Stimulated activated CD4-positive, alpha-beta T cell treated with anti-CD3 and anti-CD28 coated beads, Interleukin-12 subunit alpha, Interleukin-12 subunit beta, amount 100 ng/mL, for 4 hours (primary cell): ENCODE data around the gene SYCE1.
"Not testable (repeated sequence)": the region's sequence is repeated elsewhere in the genome, so short reads cannot be mapped to it uniquely, and the experiment has no call there.

Experiments used
- DNase-seq: peaks from one replicate; pipeline ENCODE4 v3.0.0-alpha.2; 2020

Gene SYCE1

GRCh38 chr10:133555521-133555920, 9.9 kb downstream of the SYCE1 start:
- no peak for DNase-seq

GRCh38 chr10:133554600-133554999, 10.8 kb downstream of the SYCE1 start:
- no peak for DNase-seq

- no peak for DNase-seq
Observed at GRCh38 chr10:133544506-133544905, 20.9 kb downstream of the SYCE1 start.

GRCh38 chr10:133541441-133541975, 23.9 kb downstream of the SYCE1 start:
- DNase-seq, result not testable (repeated sequence)

- no peak for DNase-seq
Observed at GRCh38 chr10:133537546-133538545, 27.5 kb downstream of the SYCE1 start.

- no peak for DNase-seq
Observed at GRCh38 chr10:133536198-133536597, 29.2 kb downstream of the SYCE1 start.

- no peak for DNase-seq
Observed at GRCh38 chr10:133534417-133534816, 31.0 kb downstream of the SYCE1 start.

GRCh38 chr10:133532871-133533270, 32.5 kb downstream of the SYCE1 start:
- DNase-seq, result no peak

- DNase-seq, result no peak
Observed at GRCh38 chr10:133530506-133530905, 34.9 kb downstream of the SYCE1 start.

- no peak for DNase-seq
Observed at GRCh38 chr10:133529576-133529946, 35.8 kb downstream of the SYCE1 start.

- no peak for DNase-seq
Observed at GRCh38 chr10:133528845-133529575, 36.4 kb downstream of the SYCE1 start.

- DNase-seq, result no peak
Observed at GRCh38 chr10:133528296-133528844, 37.0 kb downstream of the SYCE1 start.

GRCh38 chr10:133527771-133528271, 37.6 kb downstream of the SYCE1 start:
- no peak for DNase-seq

GRCh38 chr10:133526957-133527588, 38.3 kb downstream of the SYCE1 start, which contains the start of gene CYP2E1:
Gene CYP2E1 (plus strand): TSS chr10:133527363. CDS start chr10:133527396, 33 bp downstream.
- DNase-seq, result no peak

GRCh38 chr10:133525444-133525843, 39.9 kb downstream of the SYCE1 start:
- no peak for DNase-seq

GRCh38 chr10:133523631-133524203, 41.7 kb downstream of the SYCE1 start:
- DNase-seq, result no peak

GRCh38 chr10:133520193-133520738, 45.1 kb downstream of the SYCE1 start:
- DNase-seq, result peak; percentile 94

GRCh38 chr10:133518517-133518916, 46.9 kb downstream of the SYCE1 start:
- DNase-seq, result not testable (repeated sequence)

- DNase-seq, result no peak
Observed at GRCh38 chr10:133516057-133516456, 49.3 kb downstream of the SYCE1 start.

GRCh38 chr10:133515471-133515870, 49.9 kb downstream of the SYCE1 start:
- no peak for DNase-seq

- no peak for DNase-seq
Observed at GRCh38 chr10:133511907-133512528, 53.4 kb downstream of the SYCE1 start.
